ENCODE data around the gene LGR5.

Gene LGR5

GRCh38 chr12:71465796-71466195 lies 26.2 kb downstream of the LGR5 start:
- no peaks in the 10 kb centered on the region for H3K79me2 ChIP-seq (ENCODE audit: low read length)
- no peak overlapping the region for H2AFZ ChIP-seq (ENCODE audit: low read depth, low read length)
- H3K9me3 ChIP-seq (ENCODE audit: insufficient read depth, low read length) = no peaks in the 10 kb centered on the region
- no peak for TF ChIP-seq CTCF (IDR thresholded peaks at IDR 0.05; ENCODE audit: low read depth, low read length)
- TF ChIP-seq EZH2phosphoT487 (IDR thresholded peaks at IDR 0.05; ENCODE audit: low read depth) = no peak
- H3K4me1 ChIP-seq (ENCODE audit: low read length) = no peaks in the 10 kb centered on the region
- no peak overlapping the region for H3K4me3 ChIP-seq (ENCODE audit: low read length)
- H3K36me3 ChIP-seq (replicated peaks; ENCODE audit: low read depth, low read length) = no peaks in the 10 kb centered on the region
- H4K20me1 ChIP-seq (ENCODE audit: insufficient read depth, low read length) = no peaks in the 10 kb centered on the region
- H3K4me2 ChIP-seq (ENCODE audit: low read length) = no peak overlapping the region
- no peak overlapping the region for H3K27ac ChIP-seq (ENCODE audit: low read length)
- H3K9ac ChIP-seq (ENCODE audit: low read length) = no peak overlapping the region
- H3K27me3 ChIP-seq (ENCODE audit: low read depth, low read length) = 0 out of 2 replicates have a peak, but pooled peaks cover 3% of the 10 kb centered on the region

- 0 out of 2 replicates have a peak, but pooled peaks cover 3% of the 10 kb centered on the region for H3K27me3 ChIP-seq (ENCODE audit: low read depth, low read length)
- H3K9ac ChIP-seq (ENCODE audit: low read length) = no peak overlapping the region
- no peak overlapping the region for H3K27ac ChIP-seq (ENCODE audit: low read length)
- no peaks in the 10 kb centered on the region for H4K20me1 ChIP-seq (ENCODE audit: insufficient read depth, low read length)
- H2AFZ ChIP-seq (ENCODE audit: low read depth, low read length) = no peak overlapping the region
- no peaks in the 10 kb centered on the region for H3K36me3 ChIP-seq (replicated peaks; ENCODE audit: low read depth, low read length)
- H3K4me2 ChIP-seq (ENCODE audit: low read length) = no peak overlapping the region
- no peaks in the 10 kb centered on the region for H3K4me1 ChIP-seq (ENCODE audit: low read length)
- TF ChIP-seq EZH2phosphoT487 (IDR thresholded peaks at IDR 0.05; ENCODE audit: low read depth) (no peak), CTCF (IDR thresholded peaks at IDR 0.05; ENCODE audit: low read depth, low read length) (no peak)
- no peaks in the 10 kb centered on the region for H3K9me3 ChIP-seq (ENCODE audit: insufficient read depth, low read length)
- H3K79me2 ChIP-seq (ENCODE audit: low read length) = no peaks in the 10 kb centered on the region
- H3K4me3 ChIP-seq (ENCODE audit: low read length) = no peak overlapping the region
Observed at GRCh38 chr12:71469258-71469750, 29.7 kb downstream of the LGR5 start.

GRCh38 chr12:71472441-71472911 lies 32.9 kb downstream of the LGR5 start:
- H4K20me1 ChIP-seq (ENCODE audit: insufficient read depth, low read length) = no peaks in the 10 kb centered on the region
- no peak overlapping the region for H3K9ac ChIP-seq (ENCODE audit: low read length)
- no peaks in the 10 kb centered on the region for H3K36me3 ChIP-seq (replicated peaks; ENCODE audit: low read depth, low read length)
- no peaks in the 10 kb centered on the region for H3K9me3 ChIP-seq (ENCODE audit: insufficient read depth, low read length)
- no peak overlapping the region for H3K27ac ChIP-seq (ENCODE audit: low read length)
- no peaks in the 10 kb centered on the region for H3K79me2 ChIP-seq (ENCODE audit: low read length)
- H2AFZ ChIP-seq (ENCODE audit: low read depth, low read length) = no peak overlapping the region
- TF ChIP-seq CTCF (IDR thresholded peaks at IDR 0.05; ENCODE audit: low read depth, low read length) (no peak), EZH2phosphoT487 (IDR thresholded peaks at IDR 0.05; ENCODE audit: low read depth) (no peak)
- no peak overlapping the region for H3K4me2 ChIP-seq (ENCODE audit: low read length)
- H3K4me3 ChIP-seq (ENCODE audit: low read length) = no peak overlapping the region
- no peaks in the 10 kb centered on the region for H3K27me3 ChIP-seq (ENCODE audit: low read depth, low read length)
- no peaks in the 10 kb centered on the region for H3K4me1 ChIP-seq (ENCODE audit: low read length)

- Histone ChIP-seq H3K4me3 (ENCODE audit: low read length) (no peak overlapping the region), H4K20me1 (ENCODE audit: insufficient read depth, low read length) (no peaks in the 10 kb centered on the region), H3K4me2 (ENCODE audit: low read length) (no peak overlapping the region), H3K36me3 (replicated peaks; ENCODE audit: low read depth, low read length) (no peaks in the 10 kb centered on the region), H3K9me3 (ENCODE audit: insufficient read depth, low read length) (no peaks in the 10 kb centered on the region), H2AFZ (ENCODE audit: low read depth, low read length) (no peak overlapping the region), H3K79me2 (ENCODE audit: low read length) (no peaks in the 10 kb centered on the region), H3K9ac (ENCODE audit: low read length) (no peak overlapping the region), H3K27me3 (ENCODE audit: low read depth, low read length) (no peaks in the 10 kb centered on the region), H3K4me1 (ENCODE audit: low read length) (no peaks in the 10 kb centered on the region), H3K27ac (ENCODE audit: low read length) (no peak overlapping the region)
- TF ChIP-seq EZH2phosphoT487 (IDR thresholded peaks at IDR 0.05; ENCODE audit: low read depth) = no peak
- no peak for TF ChIP-seq CTCF (IDR thresholded peaks at IDR 0.05; ENCODE audit: low read depth, low read length)
Observed at GRCh38 chr12:71474791-71475190, 35.2 kb downstream of the LGR5 start.

Measured in OCI-LY3 (cell line).